DOHH2 (cell line): Measurements from ENCODE around the gene PRG2.

Experiments used
- H3F3A ChIP-seq: fragments of 200-600 bp; sonication (generic), shearing (Covaris generic); 2 replicates; pipeline ENCODE4 v1.6.0; 2016; ENCODE audit warnings: antibody characterized with exemption, mild to moderate bottlenecking; ENCODE audit not compliant: control insufficient read depth, insufficient read depth
- H3K27ac ChIP-seq: fragments of 200-600 bp; sonication (generic); 2 replicates; pipeline ENCODE4 v1.5.1; 2014; ENCODE audit warnings: low read depth, mild to moderate bottlenecking, low read length, moderate library complexity
- H3K27me3 ChIP-seq: fragments of 200-600 bp; sonication (generic); 2 replicates; pipeline ENCODE4 v1.6.1; 2014; ENCODE audit warnings: mild to moderate bottlenecking, low read length, mixed read lengths; ENCODE audit not compliant: control insufficient read depth
- H3K36me3 ChIP-seq: fragments of 200-600 bp; sonication (generic); 2 replicates; pipeline ENCODE4 v1.6.1; 2014; ENCODE audit warnings: mild to moderate bottlenecking, low read length, moderate library complexity, mixed read lengths; ENCODE audit not compliant: control insufficient read depth
- H3K4me1 ChIP-seq: fragments of 200-600 bp; sonication (generic); 2 replicates; pipeline ENCODE4 v1.6.1; 2014; ENCODE audit warnings: mild to moderate bottlenecking, low read length, mixed read lengths; ENCODE audit not compliant: control insufficient read depth
- H3K4me2 ChIP-seq: fragments of 200-600 bp; sonication (generic); 2 replicates; pipeline ENCODE4 v1.6.0; 2014; ENCODE audit warnings: mild to moderate bottlenecking, low read length, moderate library complexity
- H3K4me3 ChIP-seq: fragments of 200-600 bp; sonication (generic); 2 replicates; pipeline ENCODE4 v1.5.1; 2014; ENCODE audit warnings: mild to moderate bottlenecking, low read length, mixed read lengths
- H3K79me2 ChIP-seq: fragments of 200-600 bp; sonication (generic); 2 replicates; pipeline ENCODE4 v1.6.1; 2014; ENCODE audit warnings: mild to moderate bottlenecking, low read length, mixed read lengths; ENCODE audit not compliant: control insufficient read depth
- H3K9me2 ChIP-seq: fragments of 200-600 bp; sonication (generic); replicated peaks from 2 replicates; pipeline ENCODE4 v1.6.1; 2014; ENCODE audit warnings: mild to moderate bottlenecking, low read length, mixed read lengths; ENCODE audit not compliant: control insufficient read depth
- H3K9me3 ChIP-seq: fragments of 200-600 bp; sonication (generic); 2 replicates; pipeline ENCODE4 v1.6.1; 2014; ENCODE audit warnings: antibody characterized with exemption, low read length, mixed read lengths; ENCODE audit not compliant: control insufficient read depth, insufficient read depth
- H4K20me1 ChIP-seq: fragments of 200-600 bp; sonication (generic); 2 replicates; pipeline ENCODE4 v1.6.0; 2014; ENCODE audit warnings: low read depth, mild to moderate bottlenecking, antibody characterized with exemption, low read length, moderate library complexity; ENCODE audit not compliant: control insufficient read depth, insufficient read depth
- CTCF ChIP-seq: fragments of 200-600 bp; sonication (generic); IDR thresholded peaks from one replicate; pipeline ENCODE4 v1.5.1; 2014; ENCODE audit warnings: antibody characterized with exemption, mild to moderate bottlenecking, low read depth, low read length; ENCODE audit not compliant: poor library complexity, severe bottlenecking
- EZH2phosphoT487 ChIP-seq: fragments of 200-600 bp; sonication (generic); IDR thresholded peaks from 2 replicates; pipeline ENCODE4 v1.6.1; 2017; ENCODE audit warnings: borderline replicate concordance, mild to moderate bottlenecking, antibody characterized with exemption, low read length, moderate library complexity, mixed read lengths

Gene PRG2

GRCh38 chr11:57357310-57357709, 33.1 kb downstream of the PRG2 start:
- Histone ChIP-seq H3K4me1 (no peaks in the 10 kb centered on the region), H4K20me1 (no peaks in the 10 kb centered on the region), H3K9me2 (no peaks in the 10 kb centered on the region), H3K4me3 (no peak overlapping the region), H3K27me3 (peaks cover 35% of the 10 kb centered on the region), H3K4me2 (no peak overlapping the region), H3K9me3 (no peaks in the 10 kb centered on the region), H3K27ac (no peak overlapping the region), H3K36me3 (no peaks in the 10 kb centered on the region), H3K79me2 (no peaks in the 10 kb centered on the region), H3F3A (no peaks in the 10 kb centered on the region)
- TF ChIP-seq CTCF (no peak), EZH2phosphoT487 (no peak)

- no peaks in the 10 kb centered on the region for H3K9me3 ChIP-seq
- no peaks in the 10 kb centered on the region for H3K4me1 ChIP-seq
- H3K9me2 ChIP-seq, result no peaks in the 10 kb centered on the region
- H3K27ac ChIP-seq, result no peak overlapping the region
- H3F3A ChIP-seq, result no peaks in the 10 kb centered on the region
- H3K36me3 ChIP-seq, result no peaks in the 10 kb centered on the region
- H3K27me3 ChIP-seq, result peaks cover 37% of the 10 kb centered on the region
- no peak overlapping the region for H3K4me2 ChIP-seq
- no peaks in the 10 kb centered on the region for H4K20me1 ChIP-seq
- no peak; the same call in 1 of the 2 replicates for TF ChIP-seq EZH2phosphoT487
- TF ChIP-seq CTCF, result no peak
- no peaks in the 10 kb centered on the region for H3K79me2 ChIP-seq
- H3K4me3 ChIP-seq, result no peak overlapping the region
Observed at GRCh38 chr11:57356268-57356667, 34.2 kb downstream of the PRG2 start.

- no peaks in the 10 kb centered on the region for H3K4me1 ChIP-seq
- H3K4me2 ChIP-seq, result no peak overlapping the region
- H3K27ac ChIP-seq, result no peak overlapping the region
- H3K79me2 ChIP-seq, result no peaks in the 10 kb centered on the region
- H3K4me3 ChIP-seq, result no peak overlapping the region
- no peaks in the 10 kb centered on the region for H4K20me1 ChIP-seq
- no peaks in the 10 kb centered on the region for H3K9me2 ChIP-seq
- no peak for TF ChIP-seq EZH2phosphoT487
- no peak for TF ChIP-seq CTCF
- H3K36me3 ChIP-seq, result no peaks in the 10 kb centered on the region
- no peaks in the 10 kb centered on the region for H3K9me3 ChIP-seq
- no peaks in the 10 kb centered on the region for H3F3A ChIP-seq
- peaks cover 35% of the 10 kb centered on the region for H3K27me3 ChIP-seq
Observed at GRCh38 chr11:57354699-57355098, 35.8 kb downstream of the PRG2 start.

- Histone ChIP-seq H3K79me2 (no peaks in the 10 kb centered on the region), H3K4me3 (no peak overlapping the region), H3K4me1 (no peaks in the 10 kb centered on the region), H3K36me3 (no peaks in the 10 kb centered on the region), H3K27me3 (peaks cover 35% of the 10 kb centered on the region), H3K27ac (no peak overlapping the region), H3K9me3 (no peaks in the 10 kb centered on the region), H3K9me2 (no peaks in the 10 kb centered on the region), H3F3A (no peaks in the 10 kb centered on the region), H4K20me1 (no peaks in the 10 kb centered on the region), H3K4me2 (no peak overlapping the region)
- no peak for TF ChIP-seq CTCF
- TF ChIP-seq EZH2phosphoT487, result no peak
Observed at GRCh38 chr11:57353852-57354251, 36.6 kb downstream of the PRG2 start.
